GM21825 (cell line): ENCODE measurements around the gene FBXW5.

Experiments
- ATAC-seq: cut with Tn5 transposase; IDR thresholded peaks from one replicate; pipeline ENCODE4 v1.9.1; 2021; ENCODE audit warnings: mild to moderate bottlenecking, moderate library complexity; ENCODE audit not compliant: unreplicated experiment

Gene FBXW5

DNA sequence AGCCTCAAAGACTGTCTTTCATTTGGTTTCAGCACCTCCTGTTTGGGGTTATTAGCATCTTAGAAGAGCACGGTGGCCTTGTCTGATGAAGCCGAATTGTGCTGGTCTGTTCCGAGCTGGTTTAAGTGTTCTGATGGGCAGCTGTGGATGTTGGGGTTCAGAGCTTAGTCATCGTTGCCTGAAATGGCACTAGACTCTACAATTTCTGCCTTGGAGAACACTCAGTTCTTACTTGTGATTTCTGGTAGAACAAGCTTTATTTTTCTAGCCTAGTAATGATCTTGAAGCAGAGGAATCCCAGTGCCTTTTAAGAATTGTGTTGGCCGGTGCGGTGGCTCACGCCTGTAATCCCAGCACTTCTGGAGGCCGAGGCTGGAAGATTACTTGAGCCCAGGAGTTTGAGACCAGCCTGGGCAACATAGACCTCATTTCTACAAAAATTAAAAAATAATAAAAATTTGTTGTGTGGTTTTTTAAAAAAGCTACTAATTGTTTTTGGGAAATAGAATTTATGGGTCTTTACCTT, 7.8 kb downstream of the FBXW5 start:
- no peak for ATAC-seq

DNA sequence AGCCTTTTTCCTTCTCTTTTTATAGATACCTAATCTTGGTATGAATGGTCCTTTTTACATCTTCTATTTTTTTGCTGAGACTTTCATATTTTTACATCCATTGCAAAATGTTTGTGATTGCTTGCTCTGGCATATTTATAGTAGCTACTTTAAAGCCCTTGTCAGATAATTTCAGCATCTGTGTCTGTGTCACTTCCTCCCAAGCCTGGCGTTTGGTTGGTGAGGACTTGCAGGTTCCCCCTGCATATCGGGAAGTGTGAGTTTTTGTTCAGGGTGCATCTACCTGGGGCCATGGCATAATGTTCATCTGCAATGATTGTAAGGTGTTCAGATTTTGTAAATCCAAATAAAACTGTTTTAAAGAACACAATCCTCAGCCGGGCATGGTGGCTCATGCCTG, 8.9 kb downstream of the FBXW5 start:
- ATAC-seq, result no peak

- ATAC-seq, result no peak
These were observed 10.3 kb downstream of the FBXW5 start for GRCh38 chr9:136934277-136934676.

GRCh38 chr9:136931611-136932130, 12.9 kb downstream of the FBXW5 start:
- no peak for ATAC-seq

DNA sequence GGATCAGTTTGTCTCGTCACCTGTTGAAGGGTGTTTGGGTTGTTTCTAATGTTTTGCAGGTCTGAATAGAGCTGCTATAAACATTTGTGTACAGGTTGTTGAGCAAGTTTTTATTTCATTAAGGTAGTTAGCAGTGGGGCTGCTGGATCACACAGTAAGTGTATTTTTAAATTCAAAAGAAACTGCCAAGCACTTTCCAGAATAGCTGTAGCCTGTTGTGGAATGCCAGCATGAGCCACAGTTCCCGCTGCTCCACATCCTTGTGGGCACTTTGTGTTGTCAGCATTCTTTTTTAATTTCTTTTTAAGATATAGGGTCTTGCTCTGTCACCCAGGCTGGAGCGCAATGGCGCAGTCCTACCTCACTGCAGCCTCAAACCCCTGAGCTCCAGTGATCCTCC, 14.5 kb downstream of the FBXW5 start:
- no peak for ATAC-seq

- no peak for ATAC-seq
These were observed 15.9 kb downstream of the FBXW5 start for GRCh38 chr9:136928591-136928990.

DNA sequence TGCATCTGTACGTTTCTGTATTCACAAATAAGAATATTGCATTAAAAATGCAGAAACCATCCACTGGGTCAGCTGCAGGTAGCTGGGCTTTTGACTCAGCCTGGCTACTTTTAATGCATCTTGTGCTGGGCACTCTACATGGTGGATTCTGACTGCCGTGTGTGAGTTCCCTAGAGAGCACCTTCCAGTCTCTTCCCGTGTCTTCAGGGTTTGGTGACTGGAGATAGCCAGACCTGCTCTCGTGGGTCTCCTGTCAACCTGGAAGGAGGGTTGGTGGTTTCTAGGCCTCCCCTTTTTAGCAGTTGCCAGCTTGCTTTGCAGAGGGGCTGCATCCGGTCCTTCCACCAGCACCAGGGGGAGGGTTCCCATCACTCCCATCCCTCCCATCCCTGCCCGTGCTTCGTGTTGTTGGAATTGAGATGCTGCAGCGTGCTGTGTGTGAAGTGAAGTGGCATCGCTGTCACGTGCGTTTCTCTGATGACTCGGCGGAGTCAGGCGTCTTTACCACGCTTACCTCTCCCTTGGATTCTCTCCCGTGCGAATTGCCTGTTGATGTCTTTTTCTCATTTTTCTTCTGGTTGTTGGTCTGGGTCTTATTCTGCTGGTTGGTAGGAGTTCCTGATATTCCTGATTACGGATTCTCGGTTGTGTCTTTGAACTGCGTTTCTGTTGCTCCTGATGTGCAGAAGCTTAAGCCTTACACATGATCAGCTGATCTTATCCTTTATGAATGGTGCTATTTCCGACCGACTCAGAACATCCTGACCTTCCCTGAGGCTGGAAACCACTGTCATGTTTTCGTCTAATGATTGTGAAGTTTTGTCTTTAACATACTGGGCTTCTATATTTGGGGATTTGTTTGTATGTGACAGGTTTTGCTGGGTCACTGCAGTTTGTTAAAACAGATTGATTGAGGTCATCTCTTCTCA, 16.9 kb downstream of the FBXW5 start:
- ATAC-seq, result no peak

GRCh38 chr9:136926749-136927148, 17.8 kb downstream of the FBXW5 start:
- ATAC-seq, result no peak

- no peak for ATAC-seq
These were observed 18.3 kb downstream of the FBXW5 start for GRCh38 chr9:136926154-136926704.

- no peak for ATAC-seq
These were observed 19.0 kb downstream of the FBXW5 start for GRCh38 chr9:136925414-136926153.

GRCh38 chr9:136923881-136924280, 20.7 kb downstream of the FBXW5 start:
- no peak for ATAC-seq

GRCh38 chr9:136922540-136922939, 22.0 kb downstream of the FBXW5 start:
- no peak for ATAC-seq

- no peak for ATAC-seq
These were observed 22.8 kb downstream of the FBXW5 start for GRCh38 chr9:136921718-136922117.

GRCh38 chr9:136921307-136921706, 23.2 kb downstream of the FBXW5 start:
- ATAC-seq, result no peak

DNA sequence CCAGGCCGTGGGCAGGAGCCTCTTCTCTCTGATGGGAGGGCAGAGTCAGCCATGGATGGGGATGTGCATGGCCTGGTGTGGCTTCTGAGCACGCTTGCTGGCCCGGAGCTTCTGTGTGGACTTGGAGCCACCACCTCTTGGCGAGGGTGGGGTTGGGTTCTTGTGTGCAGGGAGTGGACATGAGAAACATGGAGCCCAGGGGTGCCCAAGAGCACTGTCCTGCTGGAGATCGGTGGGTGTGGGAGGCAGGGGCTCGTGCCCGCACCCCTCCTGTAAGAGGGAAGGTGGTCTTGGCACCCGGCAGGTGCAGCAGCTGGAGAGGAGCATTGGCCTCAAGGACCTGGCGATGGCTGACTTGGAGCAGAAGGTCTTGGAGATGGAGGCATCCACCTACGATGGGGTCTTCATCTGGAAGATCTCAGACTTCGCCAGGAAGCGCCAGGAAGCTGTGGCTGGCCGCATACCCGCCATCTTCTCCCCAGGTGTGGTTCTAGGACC, 23.8 kb downstream of the FBXW5 start:
- ATAC-seq, result no peak

GRCh38 chr9:136920069-136920468, 24.5 kb downstream of the FBXW5 start:
- ATAC-seq, result no peak

GRCh38 chr9:136917902-136918301, 26.6 kb downstream of the FBXW5 start:
- ATAC-seq, result no peak

- ATAC-seq, result no peak
These were observed 28.0 kb downstream of the FBXW5 start for GRCh38 chr9:136916330-136917184.

DNA sequence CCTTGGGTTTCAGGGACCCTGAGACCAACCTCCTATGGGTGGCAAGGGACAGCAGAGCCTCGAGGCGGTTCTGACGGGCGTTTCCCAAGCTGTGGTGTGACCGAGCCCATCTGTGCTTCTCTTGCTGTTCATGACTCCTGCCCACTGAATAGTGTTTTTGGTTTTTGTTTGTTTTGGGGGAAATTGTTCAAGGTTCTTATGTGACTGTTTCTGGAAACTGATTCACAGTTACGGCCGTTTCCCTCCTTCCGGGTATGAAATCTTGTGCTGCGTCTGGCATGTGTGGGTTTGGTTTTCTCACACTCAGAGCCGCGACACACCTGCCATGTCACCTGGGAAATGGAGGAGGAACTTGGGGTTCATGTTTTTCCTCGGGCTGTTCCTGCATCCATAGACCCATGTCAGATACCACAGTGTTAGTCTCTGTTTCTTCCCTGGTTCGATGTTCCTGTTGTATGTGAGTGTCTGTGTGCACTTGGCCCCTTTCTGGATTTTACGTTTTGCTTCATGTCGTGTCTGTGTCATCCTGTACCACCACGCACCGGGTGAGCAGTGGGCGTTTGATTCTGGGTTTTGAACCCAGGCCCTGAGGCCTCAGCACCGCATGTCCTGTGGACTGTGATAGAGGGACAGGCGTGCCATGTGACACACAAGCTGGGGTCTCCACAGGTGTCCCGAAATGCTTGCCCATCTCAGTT, 28.8 kb downstream of the FBXW5 start:
- no peak for ATAC-seq
